ENCODE measurements around the gene PRR15.
"Not testable (repeated sequence)": the region's sequence is repeated elsewhere in the genome, so short reads cannot be mapped to it uniquely, and the experiment has no call there.

PRR15 gene, protein sequence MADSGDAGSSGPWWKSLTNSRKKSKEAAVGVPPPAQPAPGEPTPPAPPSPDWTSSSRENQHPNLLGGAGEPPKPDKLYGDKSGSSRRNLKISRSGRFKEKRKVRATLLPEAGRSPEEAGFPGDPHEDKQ

DNA sequence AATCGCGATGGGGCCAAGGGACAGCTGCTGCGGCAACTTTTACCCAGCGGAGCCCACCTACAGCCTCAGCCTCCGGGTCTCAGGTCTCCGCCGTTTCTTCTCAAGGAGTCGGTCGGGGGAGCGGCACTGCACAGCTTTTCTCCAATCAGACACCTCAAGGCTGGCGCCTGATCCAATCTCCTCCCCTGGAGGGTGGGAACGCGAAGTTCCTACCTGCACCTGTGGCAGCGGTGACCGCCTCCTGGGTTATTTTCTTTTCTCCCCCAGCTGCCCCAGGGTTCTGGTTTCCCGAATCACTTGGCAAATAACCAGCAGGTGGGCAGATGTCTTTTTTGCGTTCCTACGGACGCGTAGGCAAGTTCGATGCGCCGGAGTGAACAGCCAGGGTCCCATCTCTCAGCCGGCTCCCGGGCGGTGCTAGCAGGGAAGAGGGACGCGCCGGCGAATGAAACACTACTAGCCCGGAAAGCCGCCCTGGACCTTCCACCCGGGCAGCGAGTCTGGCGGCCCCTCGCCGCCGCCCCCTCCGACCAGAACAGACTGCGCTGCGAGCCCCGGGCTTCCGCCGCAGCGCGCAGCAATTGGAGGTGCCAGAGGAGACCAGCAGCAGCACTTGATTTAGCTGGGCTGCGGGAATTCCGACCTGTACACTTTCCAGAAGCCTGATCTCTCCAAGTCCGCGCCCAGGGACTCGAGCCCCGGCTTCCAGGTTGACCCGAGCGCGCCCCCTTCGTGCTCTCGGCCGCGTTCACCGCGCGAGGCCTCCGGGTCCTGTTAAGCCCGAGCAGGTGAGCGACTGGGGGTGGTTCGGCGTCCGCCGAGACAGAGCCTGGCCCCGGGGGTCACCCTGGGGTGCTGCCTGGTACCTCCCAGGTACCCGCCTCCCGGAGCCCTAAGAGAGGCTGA is at the start of gene PRR15:
PRR15 (plus strand) TSS at position 246 of the 906 bp plus-strand sequence. CDS start 2,495 bp downstream, outside the sequence.
- no peak for DNase-seq (ENCODE audit: low read depth in 2 of 2)

DNA sequence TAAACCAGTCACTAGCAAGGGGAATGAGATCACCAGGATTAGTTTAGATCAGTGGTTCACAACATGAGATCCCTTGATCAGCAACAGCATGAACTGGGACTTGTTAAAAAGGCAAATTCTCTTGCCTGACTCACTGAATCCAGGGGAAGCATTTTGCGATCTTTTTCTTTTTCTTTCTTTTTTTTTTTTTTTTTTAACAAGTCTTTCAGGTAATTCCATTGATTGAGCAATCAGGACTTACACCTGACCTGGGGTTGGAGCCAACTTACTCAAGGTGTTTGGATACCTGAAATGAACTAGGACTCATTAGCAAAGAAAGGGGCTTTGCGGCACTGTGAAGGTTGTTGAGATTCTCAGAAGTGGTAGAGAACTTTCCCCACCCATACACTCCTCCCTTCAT is 47.1 kb upstream of the PRR15 start:
- no peak for DNase-seq (ENCODE audit: low read depth in 2 of 2)

DNA sequence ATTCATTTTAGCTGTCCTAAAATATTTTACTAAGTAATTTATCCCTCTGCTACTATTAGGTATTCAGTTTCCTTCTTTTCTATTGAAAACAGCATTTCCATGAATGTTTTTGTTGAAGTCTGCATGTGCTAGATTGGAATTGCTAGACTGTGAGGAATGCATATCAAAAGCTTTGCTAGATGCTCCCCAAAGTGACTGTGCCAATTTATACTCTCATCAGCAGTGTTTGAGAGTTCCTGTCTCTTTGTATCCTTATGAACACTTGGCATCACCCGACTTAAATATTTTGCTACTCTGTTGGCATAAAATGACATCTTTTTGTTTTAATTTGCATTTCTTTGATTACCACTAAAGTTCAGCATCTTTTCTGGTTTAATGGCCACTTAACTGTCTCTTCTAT is 45.0 kb upstream of the PRR15 start:
- no peak for DNase-seq (ENCODE audit: low read depth in 2 of 2)

DNA sequence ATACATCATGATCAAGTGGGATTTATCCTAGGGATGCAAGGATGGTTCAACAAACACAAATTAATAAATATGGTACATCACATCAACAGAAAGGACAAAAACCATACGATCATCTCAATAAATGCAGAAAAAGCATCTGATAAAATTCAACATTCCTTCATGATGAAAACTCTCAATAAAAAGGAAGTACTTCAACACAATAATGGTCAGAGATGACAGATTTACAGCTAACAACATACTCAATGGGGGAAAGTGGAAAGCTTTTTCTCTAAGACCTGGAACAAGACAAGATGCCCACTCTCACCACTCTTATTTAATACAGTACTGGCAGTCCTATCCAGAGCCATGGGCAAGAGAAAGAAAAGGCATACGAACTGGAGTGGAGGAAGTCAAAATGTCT is 39.9 kb upstream of the PRR15 start:
- DNase-seq (ENCODE audit: low read depth in 2 of 2), result no peak

DNA sequence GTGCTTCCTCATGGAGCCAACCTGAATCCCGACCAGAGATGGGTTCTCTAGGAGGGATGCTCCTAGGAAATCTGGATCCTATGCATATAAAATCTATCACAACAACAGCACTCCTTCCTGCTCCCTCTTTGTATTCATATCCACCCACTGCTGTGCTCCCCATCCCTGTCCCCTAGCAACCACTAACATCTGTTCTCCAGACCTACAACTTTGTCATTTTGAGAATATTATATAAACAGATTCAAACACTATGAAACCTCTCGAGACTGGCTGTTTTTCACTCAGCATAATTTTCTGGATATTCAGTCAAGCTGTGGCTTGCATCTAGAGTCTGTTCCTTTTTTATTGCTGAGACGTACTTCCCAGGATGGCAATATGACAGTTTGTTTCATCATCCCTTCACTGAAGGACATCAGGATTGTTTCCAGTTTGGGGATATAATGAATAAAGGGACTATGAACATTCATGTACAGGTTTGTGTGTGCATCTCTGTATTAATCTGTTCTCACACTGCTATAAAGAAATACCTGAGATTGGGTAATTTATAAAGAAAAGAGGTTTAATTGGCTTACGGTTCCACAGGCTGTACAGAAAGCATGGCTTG is 36.0 kb upstream of the PRR15 start:
- no peak for DNase-seq (ENCODE audit: low read depth in 2 of 2)

DNA sequence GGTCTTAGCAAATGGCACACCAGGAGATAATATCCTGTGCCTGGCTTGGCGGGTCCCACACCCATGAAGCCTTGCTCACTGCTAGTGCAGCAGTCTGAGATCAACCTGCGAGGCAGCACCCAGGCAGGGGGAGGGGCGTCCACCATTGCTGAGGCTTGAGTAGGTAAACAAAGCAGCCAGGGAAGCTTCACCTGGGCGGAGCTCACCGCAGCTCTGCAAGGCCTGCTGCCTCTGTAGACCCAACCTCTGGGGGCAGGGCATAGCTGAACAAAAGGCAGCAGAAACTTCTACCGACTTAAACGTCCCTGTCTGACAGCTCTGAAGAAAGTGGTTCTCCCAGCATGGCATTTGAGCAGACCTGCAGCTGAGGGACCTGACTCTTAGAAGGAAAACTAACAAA is 35.1 kb upstream of the PRR15 start:
- not testable (repeated sequence) for DNase-seq (ENCODE audit: low read depth in 2 of 2)

DNA sequence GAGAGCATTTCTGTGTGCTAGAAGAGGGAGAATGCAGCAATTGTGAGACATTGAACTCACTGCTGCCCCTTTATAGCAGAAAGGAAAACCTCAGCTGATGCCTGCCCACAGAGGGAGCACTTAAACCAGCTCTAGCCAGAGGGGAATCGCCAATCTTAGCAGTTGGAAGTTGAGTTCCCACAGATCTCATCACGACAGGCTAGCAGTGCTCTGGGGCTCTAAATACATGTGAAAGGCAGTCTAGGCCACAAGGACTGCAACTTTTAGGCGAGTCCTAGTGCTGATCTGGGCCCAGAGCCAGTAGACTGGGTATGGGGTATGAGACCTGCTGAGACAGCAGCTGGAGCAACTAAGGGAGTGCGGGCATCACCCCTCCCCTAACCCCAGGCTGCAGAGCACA is 25.2 kb upstream of the PRR15 start:
- DNase-seq (ENCODE audit: low read depth in 2 of 2), result no peak

DNA sequence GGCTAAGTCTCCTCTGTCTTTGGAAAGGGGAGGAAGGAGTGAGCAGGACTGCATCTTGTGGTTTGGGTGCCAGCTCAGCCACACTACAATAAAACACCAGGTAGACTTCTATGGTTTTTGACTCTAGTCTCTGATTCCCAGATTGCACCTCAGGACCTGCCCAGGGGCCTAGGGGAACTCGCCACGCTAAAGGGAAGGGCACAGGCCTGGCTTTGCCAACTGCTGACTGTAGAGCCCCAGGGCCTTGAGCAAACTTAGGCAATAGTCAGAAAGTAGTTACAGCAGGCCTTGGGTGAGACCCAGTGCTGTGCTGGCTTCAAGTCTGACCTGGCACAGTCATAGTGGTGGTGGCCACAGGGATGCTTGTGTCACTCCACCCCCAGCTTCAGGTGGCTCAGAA is 24.2 kb upstream of the PRR15 start:
- no peak for DNase-seq (ENCODE audit: low read depth in 2 of 2)

DNA sequence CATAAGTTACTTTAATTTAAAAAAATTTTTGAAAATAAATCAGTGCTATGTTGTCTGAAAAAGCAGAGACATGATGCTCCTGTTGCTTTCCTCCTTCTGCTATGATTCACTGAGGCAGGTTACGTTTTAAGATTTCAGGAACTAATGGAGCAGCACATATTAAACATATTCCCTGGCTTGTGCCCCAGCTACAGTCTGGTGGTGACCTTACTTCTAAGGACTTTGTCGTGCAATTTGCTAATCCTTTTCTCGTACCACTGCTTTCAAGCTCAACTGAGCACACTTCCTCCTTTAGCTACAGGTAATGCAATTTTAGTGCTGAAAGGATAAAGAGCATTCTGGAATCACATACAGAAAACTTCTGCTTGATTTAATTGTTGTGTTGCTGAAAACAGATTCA is 16.2 kb upstream of the PRR15 start:
- DNase-seq (ENCODE audit: low read depth in 2 of 2), result no peak

DNA sequence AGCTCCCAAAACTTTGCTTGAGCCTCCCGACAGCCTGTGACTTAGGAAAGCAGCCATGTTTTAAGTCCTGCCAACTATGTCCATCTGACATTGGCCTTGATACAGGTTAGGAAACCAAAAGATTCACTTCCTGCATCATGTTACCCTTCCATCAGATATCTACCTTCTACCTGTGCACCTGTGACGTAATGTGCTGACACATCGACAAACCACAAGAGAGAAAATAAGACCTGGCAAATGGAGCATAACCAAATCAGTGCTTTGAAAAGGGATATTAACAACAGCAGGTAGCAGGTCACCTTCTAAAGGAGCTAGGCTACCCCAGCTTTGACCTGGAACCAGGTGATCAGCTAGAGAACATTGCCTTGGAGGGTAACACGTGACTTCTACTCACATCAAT is 14.8 kb upstream of the PRR15 start:
- no peak for DNase-seq (ENCODE audit: low read depth in 2 of 2)

DNA sequence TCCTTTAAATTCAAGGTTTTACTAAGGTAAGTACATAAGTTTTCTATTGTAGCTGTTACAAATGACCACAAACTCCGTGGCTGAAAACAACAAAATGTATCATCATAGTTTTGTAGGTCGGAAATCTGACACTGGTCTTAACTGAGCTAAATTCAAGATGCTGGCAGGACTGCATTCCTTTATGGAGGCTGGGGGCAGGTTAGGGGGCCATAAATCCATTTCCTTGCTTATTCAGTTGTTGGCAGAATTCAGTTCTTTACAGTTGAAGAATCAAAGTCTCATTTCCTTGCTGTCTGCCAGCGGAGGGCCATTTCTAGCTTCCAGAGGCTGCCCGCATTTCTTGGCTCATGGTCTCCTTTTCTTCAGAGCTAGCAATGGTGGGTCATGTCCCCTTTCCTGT is 11.2 kb upstream of the PRR15 start:
- DNase-seq (ENCODE audit: low read depth in 2 of 2), result no peak

DNA sequence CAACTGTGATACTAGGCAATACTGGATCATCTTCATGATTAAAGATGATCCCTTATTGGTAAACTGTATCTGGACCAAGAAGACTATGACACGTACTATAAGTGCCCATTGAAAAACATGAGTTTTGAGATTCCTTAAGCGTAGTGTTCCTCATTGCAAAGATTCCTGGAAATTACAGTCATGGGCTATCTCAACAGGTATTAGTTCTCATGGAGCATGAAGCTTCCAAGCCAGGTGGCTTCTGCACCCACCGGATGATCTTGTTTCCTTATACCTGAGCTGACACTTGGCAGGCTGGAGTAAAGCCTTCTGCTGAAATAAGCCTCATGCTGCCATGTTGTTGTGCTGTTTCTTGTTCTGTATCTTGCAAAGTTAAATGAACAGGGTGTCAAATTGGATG is 8.6 kb upstream of the PRR15 start:
- no peak for DNase-seq (ENCODE audit: low read depth in 2 of 2)

DNA sequence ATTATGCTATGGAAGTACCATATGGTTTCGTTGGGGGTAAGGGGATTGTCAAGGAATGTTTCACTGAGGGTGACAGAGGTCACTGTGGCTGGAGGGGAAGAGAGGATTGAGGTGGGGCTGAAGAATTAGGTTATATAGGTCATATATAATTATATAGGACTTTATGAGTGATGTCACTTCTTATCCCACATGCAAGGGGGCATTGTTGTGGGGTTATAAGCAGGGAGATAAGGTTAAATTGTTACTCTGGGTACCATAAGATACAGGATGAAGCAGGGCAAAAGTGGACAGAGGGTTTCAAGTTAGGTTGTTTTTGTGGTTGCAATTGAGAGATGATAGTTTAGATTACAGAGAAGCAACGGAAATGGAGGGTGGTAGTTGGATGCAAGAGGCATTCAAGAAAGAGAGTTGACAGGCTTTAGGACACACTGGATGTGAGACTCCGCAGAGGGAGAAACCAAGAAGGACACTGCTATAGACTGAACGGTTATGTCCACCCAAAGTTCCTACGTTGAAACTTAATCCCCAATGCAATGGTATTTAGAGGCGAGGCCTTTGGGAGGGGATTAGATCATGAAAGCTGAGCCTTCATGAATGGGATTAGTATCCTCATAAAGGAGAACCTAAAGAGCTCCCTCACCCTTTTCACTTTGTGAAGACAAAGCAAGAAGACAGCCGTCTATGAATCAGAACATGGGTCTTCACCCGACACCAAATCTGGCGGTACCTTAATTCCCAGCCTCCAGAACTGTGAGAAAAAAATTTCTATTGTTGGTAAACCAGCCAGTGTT is 7.0 kb upstream of the PRR15 start:
- DNase-seq (ENCODE audit: low read depth in 2 of 2), result no peak

DNA sequence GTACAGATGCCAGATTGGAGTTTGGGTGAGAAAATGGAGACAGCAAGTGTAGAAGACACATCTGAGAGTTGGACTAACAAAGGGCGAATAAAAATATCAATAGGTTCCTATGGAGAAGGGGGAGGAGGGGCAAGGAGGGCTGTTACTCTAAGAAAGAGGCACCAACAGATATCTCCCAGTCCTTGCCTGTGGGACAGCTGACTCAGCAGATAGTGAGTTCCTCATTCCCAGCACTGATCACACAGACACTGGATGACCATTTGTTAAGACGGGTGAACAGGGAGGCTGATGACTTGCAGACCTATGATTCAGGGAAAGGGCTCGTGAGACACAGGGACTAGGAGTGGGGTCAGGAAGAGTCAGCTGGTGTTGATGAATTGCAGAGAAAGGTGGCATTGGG is 5.7 kb upstream of the PRR15 start:
- no peak for DNase-seq (ENCODE audit: low read depth in 2 of 2)

DNA sequence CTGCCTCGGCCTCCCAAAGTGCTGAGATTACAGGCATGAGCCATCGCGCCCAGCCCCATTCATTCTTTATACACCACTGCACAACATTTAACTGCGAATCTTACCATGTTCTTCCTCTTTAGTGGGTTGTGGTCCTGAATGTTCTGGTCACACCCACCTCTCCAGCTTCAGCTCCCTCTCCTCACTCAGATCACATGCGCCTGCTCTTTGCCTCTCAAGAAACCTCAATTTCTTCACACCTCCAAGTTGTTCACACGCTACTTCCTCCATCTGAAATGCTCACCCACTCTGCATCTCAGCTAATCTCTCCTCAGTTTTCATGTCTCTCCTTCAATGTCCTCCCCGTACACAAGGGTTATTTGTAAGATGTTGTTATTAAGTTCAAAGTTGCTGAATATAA is 2.4 kb upstream of the PRR15 start:
- DNase-seq (ENCODE audit: low read depth in 2 of 2), result no peak

DNA sequence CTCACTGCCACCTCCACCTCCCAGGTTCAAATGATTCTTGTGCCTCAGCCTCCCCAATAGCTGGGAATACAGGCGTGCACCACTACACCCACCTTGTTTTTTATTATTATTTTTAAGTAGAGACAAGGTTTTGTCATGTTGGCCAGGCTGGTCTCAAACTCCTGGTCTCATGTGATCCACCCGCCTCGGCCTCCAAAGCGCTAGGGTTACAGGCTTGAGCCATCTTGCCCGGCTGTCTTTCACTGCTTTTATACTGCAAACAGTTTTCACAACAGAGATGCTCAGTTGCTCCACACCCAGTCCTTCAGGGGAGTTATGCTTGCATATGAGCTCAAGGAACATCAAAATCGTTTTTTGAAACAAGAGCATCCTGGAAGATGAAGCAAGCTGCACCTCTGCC is 1.3 kb upstream of the PRR15 start:
- no peak for DNase-seq (ENCODE audit: low read depth in 2 of 2)

DNA sequence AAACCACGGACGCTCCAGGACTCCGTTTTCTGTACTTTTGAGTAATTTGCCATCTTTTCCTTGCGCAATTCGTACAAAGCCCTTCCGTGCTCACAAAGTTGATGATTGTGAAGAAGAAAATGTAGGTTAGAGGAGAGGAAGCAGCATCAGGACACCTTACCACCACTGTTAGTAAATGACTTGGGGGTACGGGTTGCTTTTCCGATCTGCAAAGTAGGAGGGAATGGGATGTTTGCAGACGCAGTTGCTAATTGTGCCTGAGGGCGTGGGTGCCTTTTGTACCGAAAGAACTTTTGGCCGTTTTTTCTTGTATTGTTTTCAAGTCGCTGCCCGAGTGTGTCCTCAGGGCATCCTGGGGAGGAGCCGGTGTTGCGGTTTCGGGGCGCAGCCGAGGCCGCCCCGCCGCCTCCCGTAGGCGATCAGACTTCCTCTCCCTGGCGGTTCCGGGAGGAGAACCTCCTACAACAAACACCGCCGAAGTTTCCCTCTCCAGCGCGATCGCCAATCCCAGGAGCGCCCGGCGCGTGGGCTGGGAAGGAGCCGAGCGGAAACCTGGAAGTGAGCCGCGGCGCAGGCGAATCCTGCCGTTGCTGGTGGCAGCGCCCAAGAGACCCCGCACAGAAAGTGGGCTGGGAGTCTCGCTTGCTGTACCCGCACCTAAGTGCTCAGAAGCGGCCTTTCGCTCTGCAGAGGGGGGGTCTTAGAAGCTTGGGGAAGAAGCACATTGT is 1.0 kb downstream of the PRR15 start:
- no peak for DNase-seq (ENCODE audit: low read depth in 2 of 2)

DNA sequence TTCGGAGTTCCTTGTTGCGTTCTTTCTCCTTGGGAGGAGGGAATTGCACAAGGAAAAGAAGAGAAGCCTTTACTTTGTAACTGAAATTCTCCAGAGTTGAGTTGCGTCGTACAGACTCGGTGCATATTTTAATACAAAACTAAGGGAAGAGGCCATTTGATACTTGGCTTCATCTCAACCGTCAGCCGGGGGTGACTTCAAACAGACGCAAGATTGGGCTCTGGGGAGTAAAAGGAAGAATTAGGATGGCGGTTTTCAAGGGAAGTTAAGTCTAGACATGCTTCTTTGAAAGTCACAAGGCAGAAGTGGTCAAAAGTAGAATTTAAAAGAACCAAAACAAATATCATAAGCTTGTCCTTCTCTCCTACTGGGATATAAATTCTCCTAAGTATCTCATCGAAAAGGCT is 1.6 kb downstream of the PRR15 start:
- no peak for DNase-seq (ENCODE audit: low read depth in 2 of 2)

DNA sequence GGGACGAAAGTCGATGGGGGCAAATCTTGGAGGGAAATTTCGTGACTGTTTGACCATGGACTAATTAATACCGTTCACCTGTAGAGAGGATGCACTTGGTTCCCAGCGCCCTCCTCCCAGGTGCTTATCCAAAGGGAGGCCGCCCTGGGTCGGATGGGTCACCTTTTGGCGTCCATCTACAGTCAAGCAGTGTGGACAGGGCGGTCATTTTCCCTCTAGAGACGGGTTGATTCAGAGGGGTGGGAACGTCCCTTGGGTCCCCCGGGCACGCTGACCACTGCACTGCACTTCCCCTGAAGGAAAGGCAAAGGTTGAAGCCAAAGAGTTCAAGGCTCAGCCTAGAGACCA is 2.0 kb downstream of the PRR15 start:
- no peak for DNase-seq (ENCODE audit: low read depth in 2 of 2)

DNA sequence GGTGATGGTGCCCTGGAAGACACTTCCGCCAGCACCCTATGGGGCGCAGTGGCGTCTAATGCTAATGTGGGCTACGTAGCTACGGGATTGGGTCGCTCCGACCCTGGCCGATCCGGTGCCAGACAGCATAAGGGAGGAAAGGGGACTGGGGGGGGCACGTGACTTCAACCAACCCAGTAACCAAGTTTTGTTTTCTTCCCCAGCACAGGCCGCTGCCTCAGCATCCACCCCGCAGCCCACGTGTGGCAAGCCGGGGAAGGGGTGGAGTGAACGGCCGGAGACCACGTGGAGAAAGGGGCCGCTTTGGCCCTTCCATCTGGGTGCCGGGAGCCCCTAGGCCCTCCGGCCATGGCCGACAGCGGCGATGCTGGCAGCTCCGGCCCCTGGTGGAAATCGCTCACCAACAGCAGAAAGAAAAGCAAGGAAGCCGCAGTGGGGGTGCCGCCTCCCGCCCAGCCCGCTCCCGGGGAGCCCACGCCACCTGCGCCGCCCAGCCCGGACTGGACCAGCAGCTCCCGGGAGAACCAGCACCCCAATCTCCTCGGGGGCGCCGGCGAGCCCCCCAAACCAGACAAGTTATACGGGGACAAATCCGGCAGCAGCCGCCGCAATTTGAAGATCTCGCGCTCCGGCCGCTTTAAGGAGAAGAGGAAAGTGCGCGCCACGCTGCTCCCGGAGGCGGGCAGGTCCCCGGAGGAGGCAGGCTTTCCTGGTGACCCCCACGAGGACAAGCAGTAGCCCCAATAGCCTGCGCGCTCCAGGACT is 2.5 kb downstream of the PRR15 start:
- no peak for DNase-seq (ENCODE audit: low read depth in 2 of 2)

DNA sequence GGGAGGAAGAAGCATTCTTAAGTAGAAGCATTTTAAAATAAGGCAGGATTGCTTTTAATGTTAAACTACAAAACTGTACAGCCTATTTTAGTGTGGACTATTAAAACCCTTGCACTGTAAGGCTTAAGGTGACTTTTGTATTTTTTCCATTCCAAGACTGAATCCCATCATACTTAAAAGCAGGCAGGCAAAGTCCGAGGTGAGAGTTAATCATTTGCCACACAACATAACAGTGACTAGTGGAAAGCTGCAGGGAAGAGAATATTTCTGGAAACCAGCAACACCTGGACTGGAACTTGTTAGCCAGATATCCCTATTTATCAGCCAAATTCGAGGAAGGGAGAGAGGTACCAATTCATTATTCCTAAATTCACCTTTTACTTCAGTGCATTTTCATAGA is 3.5 kb downstream of the PRR15 start:
- no peak for DNase-seq (ENCODE audit: low read depth in 2 of 2)

Data from stimulated activated CD4-positive, alpha-beta T cell treated with anti-CD3 and anti-CD28 coated beads, Interleukin-15, amount 100 ng/mL, for 48 hours (primary cell).